Measurements from ENCODE around the gene PTGES.
"Not testable (repeated sequence)": the region's sequence is repeated elsewhere in the genome, so short reads cannot be mapped to it uniquely, and the experiment has no call there.

The PTGES gene

GRCh38 chr9:129773262-129774048, 20.6 kb upstream of the PTGES start:
- DNase-seq (ENCODE audit: extremely low read depth in 1 of 2, low read depth in 1 of 2), result no peak

DNA sequence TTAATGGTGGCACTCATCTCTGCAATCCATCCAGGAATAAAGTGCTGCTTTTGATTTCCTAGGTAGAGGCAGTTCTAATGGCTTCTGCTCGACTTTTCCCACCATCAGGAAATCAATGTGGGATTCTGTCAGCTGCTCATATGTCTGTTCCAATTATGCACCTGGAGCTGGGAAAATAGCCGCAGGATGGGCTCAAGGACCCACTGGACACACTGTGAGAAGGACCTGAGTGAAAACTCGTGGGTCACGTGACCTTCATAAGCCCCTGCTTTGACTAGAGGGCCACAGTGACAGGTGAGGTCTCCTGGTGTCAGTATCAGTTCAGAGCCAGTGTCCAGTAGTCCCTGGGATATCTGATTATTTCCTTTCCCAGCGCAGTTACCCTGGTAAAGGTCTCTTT, 17.9 kb upstream of the PTGES start:
- no peak for DNase-seq (ENCODE audit: extremely low read depth in 1 of 2, low read depth in 1 of 2)

- no peak for DNase-seq (ENCODE audit: extremely low read depth in 1 of 2, low read depth in 1 of 2)
Measured at GRCh38 chr9:129769669-129770068, 16.8 kb upstream of the PTGES start.

DNA sequence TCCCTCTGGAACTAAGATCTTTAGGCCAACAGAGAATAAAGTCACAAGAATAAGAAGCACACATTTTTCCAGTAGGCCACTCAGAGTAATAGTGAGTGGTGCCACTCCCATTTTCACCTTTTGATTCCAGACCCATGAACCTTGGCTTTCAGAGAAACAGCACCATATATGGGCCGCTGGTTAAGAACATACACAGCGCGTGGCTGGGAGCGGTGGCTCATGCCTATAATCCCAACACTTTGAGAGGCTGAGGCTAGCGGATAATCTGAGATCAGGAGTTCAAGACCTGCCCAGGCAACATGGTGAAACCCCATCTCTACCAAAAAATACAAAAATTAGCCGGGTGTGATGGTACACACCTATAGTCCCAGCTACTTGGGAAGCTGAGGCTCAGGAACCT, 15.6 kb upstream of the PTGES start:
- DNase-seq (ENCODE audit: extremely low read depth in 1 of 2, low read depth in 1 of 2), result no peak

GRCh38 chr9:129765764-129766317, 13.0 kb upstream of the PTGES start:
- DNase-seq (ENCODE audit: extremely low read depth in 1 of 2, low read depth in 1 of 2), result no peak

DNA sequence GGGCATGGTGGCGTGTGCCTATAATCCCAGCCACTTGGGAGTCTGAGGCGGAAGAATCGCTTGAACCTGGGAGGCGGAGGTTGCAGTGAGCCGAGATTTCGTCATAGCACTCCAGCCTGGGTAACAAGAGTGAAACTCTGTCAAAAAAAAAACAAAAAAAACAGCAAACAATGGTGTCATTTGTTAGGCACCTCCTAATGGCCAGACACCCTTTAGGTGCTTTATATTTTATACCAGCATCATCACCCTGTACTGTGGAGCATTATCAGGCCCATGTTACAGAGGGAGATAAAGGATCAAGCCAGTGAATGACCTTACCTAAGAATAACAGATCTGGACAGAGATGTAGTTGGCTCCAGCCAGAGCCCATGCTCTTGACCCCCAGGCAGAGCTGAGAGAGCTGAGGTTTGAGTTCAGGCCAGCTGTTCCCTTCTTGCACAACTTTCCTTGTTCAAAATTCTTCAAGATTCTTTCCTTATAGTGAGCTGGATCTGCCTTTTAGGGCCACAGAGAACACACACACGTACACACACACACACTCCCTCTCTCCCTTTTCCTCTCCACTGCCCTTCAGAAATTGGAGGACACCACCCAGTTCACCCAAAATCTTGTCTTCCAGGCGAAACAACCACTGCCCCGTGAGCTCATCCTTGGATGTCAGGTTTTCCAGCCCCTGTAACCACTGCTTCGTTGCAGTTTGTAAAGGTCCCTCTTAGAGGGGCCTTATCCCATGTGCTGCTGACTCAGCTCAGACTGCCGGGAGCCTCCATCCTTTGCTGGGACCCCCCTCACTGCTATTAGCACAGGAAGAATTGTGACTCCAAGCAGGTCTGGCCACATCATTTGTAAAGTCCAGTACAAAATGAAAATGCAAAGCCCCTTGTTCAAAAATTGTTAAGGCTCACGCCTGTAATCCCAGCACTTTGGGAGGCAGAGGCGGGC, 10.4 kb upstream of the PTGES start:
- DNase-seq (ENCODE audit: extremely low read depth in 1 of 2, low read depth in 1 of 2), result no peak

DNA sequence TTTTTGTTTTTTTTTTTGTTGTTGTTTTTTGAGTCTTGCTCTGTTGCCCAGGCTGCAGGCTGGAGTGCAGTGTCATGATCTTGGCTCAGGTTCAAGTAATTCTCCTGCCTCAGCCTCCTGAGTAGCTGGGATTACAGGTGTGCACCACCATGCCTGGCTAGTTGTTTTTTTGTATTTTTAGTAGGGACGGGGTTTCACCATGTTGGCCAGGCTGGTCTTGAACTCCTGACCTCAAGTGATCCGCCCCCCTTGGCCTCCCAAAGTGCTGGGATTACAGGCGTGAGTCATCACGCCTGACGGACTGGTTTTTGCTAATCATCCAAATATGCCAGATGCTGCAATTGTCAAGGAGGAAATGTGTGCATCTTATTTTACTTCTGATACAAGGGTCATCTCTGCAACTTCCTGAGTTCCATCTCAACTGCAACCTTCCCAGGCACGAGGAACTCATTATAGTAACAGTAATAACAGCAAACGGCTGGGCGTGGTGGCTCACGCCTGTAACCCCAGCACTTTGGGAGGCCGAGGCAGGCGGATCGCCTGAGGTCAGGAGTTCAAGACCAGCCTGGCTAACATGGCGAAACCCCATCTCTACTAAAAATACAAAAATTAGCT, 9.6 kb upstream of the PTGES start:
- not testable (repeated sequence) for DNase-seq (ENCODE audit: extremely low read depth in 1 of 2, low read depth in 1 of 2)

DNA sequence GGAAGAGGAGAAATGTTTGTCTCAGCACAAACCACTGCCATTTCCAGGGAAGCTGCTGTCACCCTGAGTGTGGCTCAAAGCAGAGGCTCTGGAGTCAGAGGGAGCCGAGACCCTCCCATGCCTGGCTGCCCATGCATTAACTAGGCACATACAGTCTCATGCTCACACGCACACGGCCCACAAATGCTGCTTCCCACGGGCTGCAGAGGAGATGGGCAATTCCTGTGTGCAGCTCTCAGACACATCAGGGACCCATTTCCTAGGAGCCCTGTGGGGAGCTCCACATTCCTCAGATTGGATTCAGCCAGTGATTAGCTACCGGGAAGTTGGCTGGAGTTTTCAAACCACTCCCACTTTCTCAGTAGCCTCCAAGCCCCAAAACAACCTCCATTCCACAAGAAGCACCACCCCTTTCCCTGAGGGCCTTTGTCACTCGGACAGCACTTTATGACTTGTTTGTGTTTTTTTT, 9.1 kb upstream of the PTGES start:
- no peak for DNase-seq (ENCODE audit: extremely low read depth in 1 of 2, low read depth in 1 of 2)

- DNase-seq (ENCODE audit: extremely low read depth in 1 of 2, low read depth in 1 of 2), result no peak
Measured at GRCh38 chr9:129761293-129761900, 8.6 kb upstream of the PTGES start.

GRCh38 chr9:129760784-129761183, 7.9 kb upstream of the PTGES start:
- not testable (repeated sequence) for DNase-seq (ENCODE audit: extremely low read depth in 1 of 2, low read depth in 1 of 2)

DNA sequence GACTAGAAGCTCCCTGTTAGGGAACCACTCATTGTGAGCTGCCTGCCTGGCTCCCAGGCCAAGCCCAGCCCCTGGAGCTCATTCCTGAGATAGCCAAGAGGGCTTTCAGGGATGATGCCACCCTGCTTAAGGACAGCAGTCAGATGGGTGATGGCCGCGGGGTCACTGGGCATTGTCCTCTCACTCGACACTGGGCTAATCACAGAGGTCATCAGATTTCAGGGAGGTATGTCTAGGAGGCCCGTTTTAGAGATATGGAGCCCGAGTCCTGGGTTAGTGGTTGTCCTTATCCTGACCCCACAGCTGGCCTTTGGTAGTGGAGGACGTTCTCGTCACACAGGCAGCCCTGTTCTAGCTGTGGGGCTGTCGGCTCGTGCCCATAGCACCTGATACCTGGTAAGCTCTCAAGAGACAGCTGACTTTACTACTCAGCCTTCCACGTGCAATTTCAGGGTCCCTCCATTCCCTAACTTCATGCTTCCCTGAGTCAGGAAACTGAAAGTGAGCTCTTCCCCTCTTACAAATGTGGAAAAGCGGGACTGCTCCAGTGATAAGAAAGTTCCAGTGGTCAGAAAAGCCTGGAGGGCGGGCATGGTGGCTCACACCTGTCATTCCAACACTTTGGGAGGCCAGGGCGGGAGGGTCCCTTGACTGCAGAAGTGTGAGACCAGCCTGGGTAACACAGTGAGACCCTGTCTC, 7.1 kb upstream of the PTGES start:
- no peak for DNase-seq (ENCODE audit: extremely low read depth in 1 of 2, low read depth in 1 of 2)

GRCh38 chr9:129759319-129759718, 6.5 kb upstream of the PTGES start:
- no peak for DNase-seq (ENCODE audit: extremely low read depth in 1 of 2, low read depth in 1 of 2)

- DNase-seq (ENCODE audit: extremely low read depth in 1 of 2, low read depth in 1 of 2), result no peak
Measured at GRCh38 chr9:129757045-129757444, 4.2 kb upstream of the PTGES start.

GRCh38 chr9:129756191-129756590, 3.3 kb upstream of the PTGES start:
- no peak for DNase-seq (ENCODE audit: extremely low read depth in 1 of 2, low read depth in 1 of 2)

DNA sequence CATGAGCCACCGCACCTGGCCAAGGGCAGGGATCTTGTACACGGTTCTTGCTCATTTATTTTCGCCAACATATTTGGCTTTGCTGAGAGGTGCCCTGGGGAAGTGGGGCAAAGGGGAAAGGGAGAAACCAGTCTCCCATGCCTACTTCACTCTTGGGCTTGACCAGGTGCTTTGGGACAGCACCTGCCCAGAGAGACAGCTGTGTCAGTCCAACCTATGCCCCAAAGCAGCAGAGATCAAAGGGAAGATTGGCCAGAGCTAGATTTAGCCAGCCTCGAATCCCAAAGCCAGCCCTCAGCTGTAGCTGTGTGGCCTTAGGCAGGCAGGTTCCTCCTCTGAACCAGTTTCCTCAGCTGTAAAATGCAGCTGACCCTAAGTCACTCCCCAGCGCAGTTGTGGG, 2.3 kb upstream of the PTGES start:
- no peak for DNase-seq (ENCODE audit: extremely low read depth in 1 of 2, low read depth in 1 of 2)

GRCh38 chr9:129751841-129752801, 721 bp downstream of the PTGES start:
- DNase-seq (ENCODE audit: extremely low read depth in 1 of 2, low read depth in 1 of 2), result no peak

- DNase-seq (ENCODE audit: extremely low read depth in 1 of 2, low read depth in 1 of 2), result no peak
Measured at GRCh38 chr9:129750013-129750638, 2.7 kb downstream of the PTGES start.

DNA sequence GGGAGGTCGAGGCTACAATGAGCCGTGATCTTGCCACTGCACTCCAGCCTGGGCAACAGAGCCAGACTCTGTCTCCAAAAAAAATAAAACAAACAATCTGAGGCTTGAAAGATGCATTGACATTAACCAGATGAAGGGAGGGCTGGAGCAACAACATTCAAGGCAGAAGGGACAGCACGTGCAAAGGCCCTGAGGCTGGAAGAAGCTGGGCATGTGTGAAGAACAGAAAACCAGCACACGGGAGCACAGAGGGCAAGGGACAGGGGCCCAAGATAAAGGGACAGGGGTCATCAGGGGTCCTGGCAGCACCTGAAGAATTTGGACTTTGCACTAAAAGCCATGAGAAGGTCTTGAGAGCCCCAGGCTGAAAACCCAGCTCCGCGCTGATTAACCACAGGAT, 3.3 kb downstream of the PTGES start:
- DNase-seq (ENCODE audit: extremely low read depth in 1 of 2, low read depth in 1 of 2), result no peak
